ENCODE data around the gene OFD1.

The OFD1 gene

GRCh38 chrX:13752646-13753045 is 18.1 kb downstream of the OFD1 start:
- DNase-seq, result no peak

GRCh38 chrX:13754765-13755164 is 20.2 kb downstream of the OFD1 start:
- no peak for DNase-seq

- DNase-seq, result no peak
These were observed 20.7 kb downstream of the OFD1 start for GRCh38 chrX:13755254-13755653.

- no peak for DNase-seq
These were observed 21.8 kb downstream of the OFD1 start for GRCh38 chrX:13756381-13756780.

- DNase-seq, result no peak
These were observed 24.7 kb downstream of the OFD1 start for GRCh38 chrX:13759152-13759718.

- no peak for DNase-seq
These were observed 25.9 kb downstream of the OFD1 start for GRCh38 chrX:13760426-13760825.

GRCh38 chrX:13761606-13762414 is 27.3 kb downstream of the OFD1 start:
- DNase-seq, result no peak

GRCh38 chrX:13763489-13763888 is 28.9 kb downstream of the OFD1 start:
- no peak for DNase-seq

GRCh38 chrX:13764281-13764680 is 29.7 kb downstream of the OFD1 start:
- no peak for DNase-seq

- DNase-seq, result no peak
These were observed 30.2 kb downstream of the OFD1 start for GRCh38 chrX:13764765-13765164.

GRCh38 chrX:13768939-13769338 is 34.4 kb downstream of the OFD1 start:
- DNase-seq, result no peak

- no peak for DNase-seq
These were observed 35.5 kb downstream of the OFD1 start for GRCh38 chrX:13770013-13770535.

- DNase-seq, result no peak
These were observed 40.1 kb downstream of the OFD1 start for GRCh38 chrX:13774696-13775095.

- no peak for DNase-seq
These were observed 41.3 kb downstream of the OFD1 start for GRCh38 chrX:13775837-13776236.

GRCh38 chrX:13776387-13776786 is 41.8 kb downstream of the OFD1 start:
- no peak for DNase-seq

- DNase-seq, result no peak
These were observed 44.4 kb downstream of the OFD1 start for GRCh38 chrX:13778916-13779315.

GRCh38 chrX:13780868-13781427 is 46.4 kb downstream of the OFD1 start:
- no peak for DNase-seq

GRCh38 chrX:13786048-13786447 is 51.5 kb downstream of the OFD1 start:
- DNase-seq, result no peak

- no peak for DNase-seq
These were observed 55.9 kb downstream of the OFD1 start for GRCh38 chrX:13790206-13791131.

- no peak for DNase-seq
These were observed 56.6 kb downstream of the OFD1 start for GRCh38 chrX:13791145-13791544.

GRCh38 chrX:13791559-13791958 is 57.0 kb downstream of the OFD1 start:
- DNase-seq, result no peak

GRCh38 chrX:13793897-13794296 is 59.3 kb downstream of the OFD1 start:
- DNase-seq, result no peak

GRCh38 chrX:13794417-13794816 is 59.9 kb downstream of the OFD1 start:
- DNase-seq, result no peak
